Gastroesophageal sphincter (tissue), 3 donors: Measurements from ENCODE around the gene CRP.

Experiments
- EP300 ChIP-seq: sonication (generic); formaldehyde crosslinking; IDR thresholded peaks from one replicate; pipeline ENCODE4 v1.6.1; 2017; ENCODE audit warnings: antibody characterized with exemption, mild to moderate bottlenecking
- POLR2A ChIP-seq, 2 donors: fragments of 450-650 bp; IDR thresholded peaks; one replicate each; pipeline ENCODE4 v1.6.1; 2017; ENCODE audit warnings: antibody characterized with exemption in 2 of 2, mild to moderate bottlenecking in 2 of 2, moderate library complexity in 1 of 2
- POLR2AphosphoS5 ChIP-seq: sonication (generic); formaldehyde crosslinking; IDR thresholded peaks from one replicate; pipeline ENCODE4 v1.6.1; 2017; ENCODE audit warnings: antibody characterized with exemption
- TF ChIP-seq, protein P1 (sequence below), 4 experiments: fragments of 200-600 bp in 2 of 4; fragments of 450-650 bp in 2 of 4; sonication (generic) in 1 of 4; IDR thresholded peaks; one replicate each; pipeline ENCODE4 v1.5.1; 2017 to 2019; ENCODE audit warnings: antibody characterized with exemption in 4 of 4, mild to moderate bottlenecking in 2 of 4, moderate library complexity in 2 of 4

DNA sequence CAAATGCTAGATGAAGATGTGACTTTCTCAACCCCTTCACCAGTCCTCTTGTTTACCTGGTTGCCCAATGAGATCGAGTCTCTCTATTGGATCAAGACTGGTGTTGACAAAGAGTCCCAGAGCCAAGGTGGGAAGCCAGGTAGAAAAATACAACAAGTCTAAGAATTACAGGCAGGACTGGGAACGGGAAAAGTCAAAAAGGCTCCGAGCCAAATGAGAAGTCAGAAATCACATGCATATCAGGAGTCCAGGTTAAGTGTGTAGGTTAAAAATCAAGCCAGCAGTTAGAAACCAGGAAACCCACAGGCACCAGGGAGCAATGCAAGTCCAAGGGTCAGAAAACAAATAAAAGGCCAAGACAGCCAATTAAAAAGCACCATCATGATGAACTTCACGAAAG, 39.0 kb upstream of the CRP start:
- TF ChIP-seq, protein P1, sequence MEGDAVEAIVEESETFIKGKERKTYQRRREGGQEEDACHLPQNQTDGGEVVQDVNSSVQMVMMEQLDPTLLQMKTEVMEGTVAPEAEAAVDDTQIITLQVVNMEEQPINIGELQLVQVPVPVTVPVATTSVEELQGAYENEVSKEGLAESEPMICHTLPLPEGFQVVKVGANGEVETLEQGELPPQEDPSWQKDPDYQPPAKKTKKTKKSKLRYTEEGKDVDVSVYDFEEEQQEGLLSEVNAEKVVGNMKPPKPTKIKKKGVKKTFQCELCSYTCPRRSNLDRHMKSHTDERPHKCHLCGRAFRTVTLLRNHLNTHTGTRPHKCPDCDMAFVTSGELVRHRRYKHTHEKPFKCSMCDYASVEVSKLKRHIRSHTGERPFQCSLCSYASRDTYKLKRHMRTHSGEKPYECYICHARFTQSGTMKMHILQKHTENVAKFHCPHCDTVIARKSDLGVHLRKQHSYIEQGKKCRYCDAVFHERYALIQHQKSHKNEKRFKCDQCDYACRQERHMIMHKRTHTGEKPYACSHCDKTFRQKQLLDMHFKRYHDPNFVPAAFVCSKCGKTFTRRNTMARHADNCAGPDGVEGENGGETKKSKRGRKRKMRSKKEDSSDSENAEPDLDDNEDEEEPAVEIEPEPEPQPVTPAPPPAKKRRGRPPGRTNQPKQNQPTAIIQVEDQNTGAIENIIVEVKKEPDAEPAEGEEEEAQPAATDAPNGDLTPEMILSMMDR (IDR thresholded peaks at IDR 0.05): no peak
- TF ChIP-seq POLR2A (IDR thresholded peaks at IDR 0.05) (no peak), POLR2AphosphoS5 (no peak), EP300 (no peak)
